H9 (cell line): ENCODE data around the gene GATA3. TPM values are rescaled to one million over a fixed set of nuclear protein-coding genes. Genes with fewer than 3 reads are reported as not detected.

ENCODE experiments used
- DNase-seq: peaks from one replicate; pipeline ENCODE4 v3.0.0-alpha.2; 2017
- H2AFZ ChIP-seq: one replicate; pipeline ENCODE4 v1.6.1; 2013; ENCODE audit warnings: mild to moderate bottlenecking, low read length, control low read depth, moderate library complexity
- H2AK5ac ChIP-seq: 2 replicates; pipeline ENCODE4 v1.6.1; 2013; ENCODE audit warnings: low read length, control low read depth, mixed read lengths; ENCODE audit not compliant: insufficient read length
- H2BK120ac ChIP-seq: one replicate; pipeline ENCODE4 v1.6.1; 2013; ENCODE audit warnings: low read depth, mild to moderate bottlenecking, low read length, control low read depth, inconsistent platforms; ENCODE audit not compliant: poor library complexity, severe bottlenecking
- H2BK12ac ChIP-seq: 2 replicates; pipeline ENCODE4 v1.6.1; 2013; ENCODE audit warnings: low read length, control low read depth, mixed read lengths, low read depth; ENCODE audit not compliant: insufficient read length
- H2BK15ac ChIP-seq: 2 replicates; pipeline ENCODE4 v1.6.1; 2013; ENCODE audit warnings: low read depth, low read length, control low read depth
- H2BK20ac ChIP-seq: one replicate; pipeline ENCODE4 v1.6.1; 2013; ENCODE audit warnings: low read depth, mild to moderate bottlenecking, low read length, control low read depth, inconsistent platforms; ENCODE audit not compliant: poor library complexity, severe bottlenecking
- H2BK5ac ChIP-seq: 2 replicates; pipeline ENCODE4 v1.6.1; 2013; ENCODE audit warnings: low read length, control low read depth, mixed read lengths; ENCODE audit not compliant: insufficient read length
- H3K14ac ChIP-seq: 2 replicates; pipeline ENCODE4 v1.6.1; 2013; ENCODE audit warnings: low read length, control low read depth; ENCODE audit not compliant: insufficient read depth
- H3K18ac ChIP-seq: 2 replicates; pipeline ENCODE4 v1.6.1; 2013; ENCODE audit warnings: low read depth, mild to moderate bottlenecking, mixed read lengths, low read length, control low read depth; ENCODE audit not compliant: insufficient read length
- H3K23ac ChIP-seq: 2 replicates; pipeline ENCODE4 v1.6.1; 2013; ENCODE audit warnings: low read length, control low read depth, mixed read lengths, low read depth; ENCODE audit not compliant: insufficient read length
- H3K23me2 ChIP-seq: 2 replicates; pipeline ENCODE4 v1.6.1; 2013; ENCODE audit warnings: low read depth, mild to moderate bottlenecking, mixed read lengths, low read length, control low read depth; ENCODE audit not compliant: insufficient read length, poor library complexity, severe bottlenecking
- H3K27ac ChIP-seq: 2 replicates; pipeline ENCODE4 v1.5.1; 2013; ENCODE audit warnings: low read length, control low read depth, mixed read lengths, low read depth; ENCODE audit not compliant: insufficient read length
- H3K27me3 ChIP-seq: 2 replicates; pipeline ENCODE4 v1.6.1; 2013; ENCODE audit warnings: low read length, control low read depth, inconsistent platforms; ENCODE audit not compliant: insufficient read depth
- H3K4ac ChIP-seq: 2 replicates; pipeline ENCODE4 v1.6.1; 2013; ENCODE audit warnings: low read depth, mild to moderate bottlenecking, control low read depth, inconsistent platforms, low read length, moderate library complexity
- H3K4me1 ChIP-seq: 2 replicates; pipeline ENCODE4 v1.6.1; 2013; ENCODE audit warnings: low read length, control low read depth, inconsistent platforms; ENCODE audit not compliant: insufficient read depth
- H3K4me2 ChIP-seq: 2 replicates; pipeline ENCODE4 v1.6.1; 2013; ENCODE audit warnings: low read length, control low read depth, mixed read lengths; ENCODE audit not compliant: insufficient read length, insufficient read depth
- H3K56ac ChIP-seq: 2 replicates; pipeline ENCODE4 v1.6.1; 2013; ENCODE audit warnings: low read depth, mild to moderate bottlenecking, mixed read lengths, low read length, control low read depth; ENCODE audit not compliant: insufficient read length
- H3K79me1 ChIP-seq: 2 replicates; pipeline ENCODE4 v1.6.1; 2013; ENCODE audit warnings: low read depth, mild to moderate bottlenecking, moderate library complexity, low read length, control low read depth, inconsistent platforms; ENCODE audit not compliant: insufficient read depth, poor library complexity, severe bottlenecking
- H3K79me2 ChIP-seq: 2 replicates; pipeline ENCODE4 v1.6.1; 2013; ENCODE audit warnings: low read length, control low read depth, inconsistent platforms; ENCODE audit not compliant: insufficient read depth
- H3K9ac ChIP-seq: 2 replicates; pipeline ENCODE4 v1.6.1; 2013; ENCODE audit warnings: low read length, control low read depth, mixed read lengths; ENCODE audit not compliant: insufficient read length; ENCODE audit errors: extremely low read depth
- H3K9me3 ChIP-seq: one replicate; pipeline ENCODE4 v1.6.1; 2013; ENCODE audit warnings: low read depth, low read length, inconsistent platforms; ENCODE audit not compliant: control insufficient read depth
- H3T11ph ChIP-seq: one replicate; pipeline ENCODE4 v1.6.1; 2013; ENCODE audit warnings: mild to moderate bottlenecking, low read length, control low read depth, inconsistent platforms
- H4K20me1 ChIP-seq: one replicate; pipeline ENCODE4 v1.6.1; 2013; ENCODE audit not compliant: control insufficient read depth, insufficient read length, insufficient read depth
- H4K5ac ChIP-seq: 2 replicates; pipeline ENCODE4 v1.6.1; 2013; ENCODE audit warnings: low read depth, mild to moderate bottlenecking, mixed read lengths, low read length, control low read depth; ENCODE audit not compliant: insufficient read length
- H4K8ac ChIP-seq: replicated peaks from 2 replicates; pipeline ENCODE4 v1.6.1; 2013; ENCODE audit warnings: low read length, control low read depth, mixed read lengths, low read depth; ENCODE audit not compliant: insufficient read length
- H4K91ac ChIP-seq: 2 replicates; pipeline ENCODE4 v1.6.1; 2013; ENCODE audit warnings: low read depth, mild to moderate bottlenecking, moderate library complexity, mixed read lengths, low read length, control low read depth; ENCODE audit not compliant: insufficient read length
- H3K27ac Mint-ChIP-seq, 3 experiments: 2 replicates in 2 of 3; 3 replicates in 1 of 3; pipeline ENCODE4 v1.8.0; 2020 to 2021; ENCODE audit warnings: mixed read lengths in 3 of 3, mild to moderate bottlenecking in 1 of 3, moderate library complexity in 1 of 3
- H3K27me3 Mint-ChIP-seq: 2 replicates; pipeline ENCODE4 v1.8.0; 2021; ENCODE audit warnings: low read depth, mild to moderate bottlenecking, moderate library complexity, mixed read lengths
- H3K36me3 Mint-ChIP-seq, 3 experiments: 2 replicates in 2 of 3; 3 replicates in 1 of 3; pipeline ENCODE4 v1.8.0; 2020 to 2021; ENCODE audit warnings: low read depth in 3 of 3, mixed read lengths in 3 of 3; ENCODE audit not compliant: insufficient read depth in 1 of 3
- H3K4me1 Mint-ChIP-seq, 2 experiments: 2 replicates each; pipeline ENCODE4 v1.8.0; 2020; ENCODE audit warnings: mixed read lengths in 2 of 2
- H3K4me3 Mint-ChIP-seq, 2 experiments: 2 replicates in 1 of 2; 3 replicates in 1 of 2; pipeline ENCODE4 v1.8.0; 2020 to 2021; ENCODE audit warnings: mild to moderate bottlenecking in 2 of 2, mixed read lengths in 2 of 2, moderate library complexity in 1 of 2
- H3K9me3 Mint-ChIP-seq, 2 experiments: 2 replicates in 1 of 2; 3 replicates in 1 of 2; pipeline ENCODE4 v1.8.0; 2020; ENCODE audit warnings: mild to moderate bottlenecking in 2 of 2, mixed read lengths in 2 of 2, moderate library complexity in 1 of 2
- WGBS: extraction: QIAGEN DNeasy Blood & Tissue Kit; methylation state at CpG from one replicate; pipeline ENCODE4 v1.1.7; 2013; ENCODE audit warnings: missing lambda C conversion rate, low lambda C conversion rate, mixed read lengths; ENCODE audit not compliant: insufficient read length; ENCODE audit errors: extremely low coverage; 5-methylcytosine and 5-hydroxymethylcytosine counted together
- total RNA-seq: library from RNA; stranded (reverse); gene quantifications from 2 replicates; pipeline ENCODE4 v1.2.1, GENCODE V29; 2021
- TF ChIP-seq, protein P1 (sequence below): fragments of 200-600 bp; sonication (generic); conservative IDR thresholded peaks from 3 replicates; pipeline ENCODE4 v1.8.0; 2021; ENCODE audit warnings: antibody characterized with exemption, mild to moderate bottlenecking

GATA3 gene
- total RNA-seq, 1 experiment from 2014 or later = 0.31 TPM

DNA sequence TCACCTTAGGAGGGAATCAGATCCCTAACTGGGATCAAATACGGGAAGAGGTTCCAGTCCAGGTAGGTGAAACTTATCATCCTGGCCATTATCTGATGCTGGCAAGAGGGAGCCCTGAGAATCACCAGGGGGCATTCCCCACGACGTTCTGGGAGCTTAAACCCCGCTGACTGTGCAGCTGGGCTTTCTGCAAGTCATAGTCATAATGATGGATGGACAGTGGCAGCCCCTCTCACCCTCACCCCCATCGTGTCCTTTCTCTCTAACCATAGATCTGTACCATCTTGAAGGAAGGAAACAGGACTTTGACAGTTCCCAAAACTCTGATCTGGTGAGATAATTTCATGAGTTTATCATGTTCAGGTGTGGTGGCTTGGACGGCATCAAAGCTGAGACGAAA is 50.2 kb downstream of the GATA3 start:
- no peak overlapping the region for H3K27ac Mint-ChIP-seq

More for the DNA sequence above, 50.2 kb downstream of the GATA3 start:
- Histone ChIP-seq H2BK15ac (no peak overlapping the region), H3K18ac (no peak overlapping the region), H4K8ac (no peak overlapping the region), H3K27ac (no peak overlapping the region), H3K27me3 (no peaks in the 10 kb centered on the region), H3K23ac (no peak overlapping the region), H3K14ac (no peak overlapping the region), H2BK12ac (no peak overlapping the region), H4K20me1 (no peaks in the 10 kb centered on the region), H3K9me3 (no peaks in the 10 kb centered on the region), H2BK20ac (no peak overlapping the region), H3K56ac (no peak overlapping the region), H3K4ac (no peak overlapping the region), H3K9ac (no peak overlapping the region), H4K5ac (no peak overlapping the region), H2BK5ac (no peak overlapping the region), H3K4me1 (no peaks in the 10 kb centered on the region), H3K79me1 (no peaks in the 10 kb centered on the region), H2BK120ac (no peak overlapping the region), H3K79me2 (no peaks in the 10 kb centered on the region), H2AFZ (no peak overlapping the region), H4K91ac (no peak overlapping the region), H3K23me2 (no peaks in the 10 kb centered on the region), H2AK5ac (no peak overlapping the region), H3K4me2 (no peak overlapping the region), H3T11ph (no peak overlapping the region)
- H3K36me3 Mint-ChIP-seq = no peaks in the 10 kb centered on the region
- no CpG with 5 or more reads among the region's 7 CpGs for WGBS
- no peak for DNase-seq
- H3K27me3 Mint-ChIP-seq = peaks cover 31% of the 10 kb centered on the region
- peaks cover 0 to 4% of the 10 kb centered on the region in 2 experiments; a peak in 1 of 5 replicates for H3K9me3 Mint-ChIP-seq
- peaks cover 11 to 14% of the 10 kb centered on the region in 2 experiments for H3K4me1 Mint-ChIP-seq
- TF ChIP-seq, protein P1, sequence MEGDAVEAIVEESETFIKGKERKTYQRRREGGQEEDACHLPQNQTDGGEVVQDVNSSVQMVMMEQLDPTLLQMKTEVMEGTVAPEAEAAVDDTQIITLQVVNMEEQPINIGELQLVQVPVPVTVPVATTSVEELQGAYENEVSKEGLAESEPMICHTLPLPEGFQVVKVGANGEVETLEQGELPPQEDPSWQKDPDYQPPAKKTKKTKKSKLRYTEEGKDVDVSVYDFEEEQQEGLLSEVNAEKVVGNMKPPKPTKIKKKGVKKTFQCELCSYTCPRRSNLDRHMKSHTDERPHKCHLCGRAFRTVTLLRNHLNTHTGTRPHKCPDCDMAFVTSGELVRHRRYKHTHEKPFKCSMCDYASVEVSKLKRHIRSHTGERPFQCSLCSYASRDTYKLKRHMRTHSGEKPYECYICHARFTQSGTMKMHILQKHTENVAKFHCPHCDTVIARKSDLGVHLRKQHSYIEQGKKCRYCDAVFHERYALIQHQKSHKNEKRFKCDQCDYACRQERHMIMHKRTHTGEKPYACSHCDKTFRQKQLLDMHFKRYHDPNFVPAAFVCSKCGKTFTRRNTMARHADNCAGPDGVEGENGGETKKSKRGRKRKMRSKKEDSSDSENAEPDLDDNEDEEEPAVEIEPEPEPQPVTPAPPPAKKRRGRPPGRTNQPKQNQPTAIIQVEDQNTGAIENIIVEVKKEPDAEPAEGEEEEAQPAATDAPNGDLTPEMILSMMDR = no peak
- no peak overlapping the region for H3K4me3 Mint-ChIP-seq
